NCI-H510A treated with DMSO at 0.1 percent for 48 hours (cell line): ENCODE results near the gene ABHD4.
"Not testable (repeated sequence)": the region's sequence is repeated elsewhere in the genome, so short reads cannot be mapped to it uniquely, and the experiment has no call there.

Source experiments
- DNase-seq: peaks from one replicate; lab custom pipeline; 2025; lab: John Stamatoyannopoulos, UW

Gene ABHD4

GRCh38 chr14:22598099-22598895 is at the start of gene ABHD4:
ABHD4 (plus strand) TSS chr14:22598300; CDS start chr14:22598307, 7 bp downstream.
- peak; percentile 76 for DNase-seq

GRCh38 chr14:22549324-22549962 is 48.7 kb upstream of the ABHD4 start:
- no peak for DNase-seq

GRCh38 chr14:22549981-22550673 is 48.0 kb upstream of the ABHD4 start:
- DNase-seq = no peak

- no peak for DNase-seq
Observed at GRCh38 chr14:22551605-22551997, 46.5 kb upstream of the ABHD4 start.

DNA sequence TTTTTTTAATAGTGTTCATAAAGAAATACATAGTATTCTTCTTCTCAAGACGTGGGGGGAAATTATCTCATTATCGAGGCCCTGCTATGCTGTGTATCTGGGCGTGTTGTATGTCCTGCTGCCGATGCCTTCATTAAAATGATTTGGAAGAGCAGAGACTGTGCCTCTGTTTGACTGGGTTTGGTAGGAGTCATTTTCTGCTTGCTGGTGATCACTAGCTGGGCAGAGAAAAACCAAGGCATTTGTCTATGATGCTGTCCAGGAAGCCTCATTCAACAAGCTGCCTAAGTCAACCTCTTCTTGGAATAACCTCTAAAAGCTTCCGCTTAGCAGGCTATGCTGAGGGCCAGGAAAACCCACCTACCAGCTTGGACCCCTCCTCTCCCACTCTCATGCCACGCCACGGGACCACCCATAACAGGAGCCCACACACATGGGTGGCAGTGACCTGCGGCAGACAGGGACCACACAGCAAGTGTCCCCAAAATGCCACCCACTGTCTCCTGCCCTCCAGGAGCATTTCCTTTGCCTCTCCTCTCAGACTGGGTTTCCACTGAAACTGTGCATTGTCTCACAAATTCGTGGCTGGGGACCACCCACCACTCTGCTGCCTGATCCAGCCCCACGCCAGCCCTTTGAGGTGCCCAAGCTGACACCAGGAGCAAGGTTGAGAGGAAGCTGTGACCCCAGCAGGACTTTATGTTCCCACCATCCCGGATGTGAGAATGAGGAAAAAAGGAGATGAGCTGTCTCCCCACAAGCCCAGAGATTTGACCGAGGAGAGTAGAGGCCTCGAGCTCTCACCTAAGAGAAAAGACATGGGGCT is 45.9 kb upstream of the ABHD4 start:
- DNase-seq = no peak

DNA sequence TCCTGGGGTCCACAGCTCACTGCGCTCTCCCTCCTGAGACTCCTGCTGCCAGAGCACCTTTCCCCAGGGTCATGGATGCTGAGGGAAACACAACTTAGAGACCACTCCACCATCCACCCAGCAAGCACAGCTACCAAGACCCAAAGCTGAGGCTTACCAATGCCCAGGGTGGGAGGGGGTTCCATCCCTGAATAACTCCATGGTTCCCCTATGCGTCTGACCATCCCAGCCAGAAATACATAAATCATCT is 45.3 kb upstream of the ABHD4 start:
- DNase-seq = no peak

DNA sequence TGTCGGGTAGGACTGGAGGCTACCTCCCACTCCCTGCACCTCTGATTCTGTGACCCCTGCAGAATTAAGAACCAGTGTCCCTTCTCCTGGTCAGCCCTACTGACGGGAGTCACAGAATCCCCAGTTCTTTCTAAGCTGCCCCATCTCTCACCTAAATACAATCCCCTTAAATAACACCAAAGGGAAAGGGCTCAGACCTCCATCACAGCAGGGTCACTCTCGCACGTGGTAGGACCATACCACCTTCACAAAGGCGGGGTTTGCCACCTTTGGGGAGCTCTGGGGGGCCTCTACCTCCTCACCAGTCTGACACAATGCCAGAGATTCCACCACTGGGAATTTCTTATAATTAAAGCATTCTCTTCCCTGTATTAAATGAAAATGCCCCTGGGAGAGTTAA is 44.7 kb upstream of the ABHD4 start:
- DNase-seq = no peak

DNA sequence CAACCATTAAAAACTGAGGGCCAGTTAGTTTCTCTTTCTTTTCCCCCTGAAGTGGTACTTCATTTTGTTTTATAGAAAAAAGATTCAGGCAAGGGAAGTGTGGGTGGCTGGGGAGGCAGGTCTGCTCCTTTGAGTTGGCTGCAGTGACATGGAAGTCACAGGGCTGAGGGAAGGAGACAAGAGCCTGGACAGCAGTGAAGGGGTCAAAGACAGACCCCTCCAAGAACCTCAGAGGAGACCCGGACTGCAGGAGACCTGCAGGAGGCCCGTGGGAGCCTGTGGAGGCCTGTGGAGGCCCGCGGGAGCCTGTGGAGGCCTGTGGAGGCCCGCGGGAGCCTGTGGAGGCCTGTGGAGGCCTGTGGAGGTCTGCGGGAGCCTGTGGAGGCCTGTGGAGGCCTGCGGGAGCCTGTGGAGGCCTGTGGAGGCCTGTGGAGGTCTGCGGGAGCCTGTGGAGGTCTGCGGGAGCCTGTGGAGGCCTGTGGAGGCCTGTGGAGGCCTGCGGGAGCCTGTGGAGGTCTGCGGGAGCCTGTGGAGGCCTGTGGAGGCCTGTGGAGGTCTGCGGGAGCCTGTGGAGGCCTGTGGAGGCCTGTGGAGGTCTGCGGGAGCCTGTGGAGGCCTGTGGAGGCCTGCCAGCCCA is 44.1 kb upstream of the ABHD4 start:
- DNase-seq = not testable (repeated sequence)

- DNase-seq = no peak
Observed at GRCh38 chr14:22554498-22555383, 43.4 kb upstream of the ABHD4 start.

- no peak for DNase-seq
Observed at GRCh38 chr14:22555384-22556011, 42.6 kb upstream of the ABHD4 start.

DNA sequence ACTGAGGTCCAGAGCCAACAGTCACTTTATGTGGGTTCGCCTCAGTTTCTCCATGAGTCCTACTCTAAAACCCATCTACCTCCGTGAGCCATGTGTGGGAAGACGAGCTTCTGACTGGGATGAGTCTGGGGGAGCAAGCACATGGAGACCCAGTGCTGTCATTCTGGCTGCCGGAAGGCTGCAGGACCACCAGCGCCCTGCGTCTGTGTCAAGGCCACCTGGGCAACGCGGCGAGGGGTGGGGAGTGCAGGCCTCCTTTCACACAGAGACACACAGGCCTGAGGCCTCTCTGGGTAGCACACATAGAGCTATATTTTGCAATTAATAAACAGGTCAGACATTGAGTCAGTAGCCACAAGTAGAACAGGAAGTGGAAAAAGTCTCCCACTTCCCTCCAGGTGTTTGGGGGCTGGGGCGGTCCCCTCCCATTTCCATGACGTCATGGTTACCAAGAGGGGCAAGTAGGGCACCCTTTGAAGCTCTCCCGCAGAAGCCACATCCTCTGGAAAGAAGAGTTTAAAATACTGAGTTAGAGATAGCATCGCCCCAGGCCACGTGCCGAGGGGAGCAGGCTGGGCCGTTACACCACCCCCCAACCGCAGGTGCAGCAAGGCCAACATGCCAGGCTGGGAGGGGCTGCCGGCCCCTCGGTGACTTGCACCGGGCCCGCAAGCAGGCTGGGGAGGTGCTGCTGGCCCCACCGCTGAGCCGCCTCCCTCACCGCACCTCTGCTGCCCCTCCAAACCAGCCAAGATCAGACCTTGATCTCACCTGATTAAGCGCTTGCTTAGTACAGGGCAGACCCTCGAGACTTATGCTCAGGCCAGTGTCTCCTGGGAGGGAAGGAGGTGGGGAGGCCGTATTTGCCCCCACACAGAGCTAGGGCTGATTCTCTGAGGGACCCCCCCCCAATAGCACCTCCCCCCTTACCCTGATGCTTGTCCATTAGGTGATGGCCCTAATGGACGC is 41.8 kb upstream of the ABHD4 start:
- no peak for DNase-seq

GRCh38 chr14:22556990-22557623 is 41.0 kb upstream of the ABHD4 start:
- peak; percentile 90 for DNase-seq

- DNase-seq = no peak
Observed at GRCh38 chr14:22557846-22558220, 40.3 kb upstream of the ABHD4 start.

GRCh38 chr14:22558221-22558913 is 39.7 kb upstream of the ABHD4 start:
- DNase-seq = no peak

- DNase-seq = no peak
Observed at GRCh38 chr14:22559041-22559440, 39.1 kb upstream of the ABHD4 start.

DNA sequence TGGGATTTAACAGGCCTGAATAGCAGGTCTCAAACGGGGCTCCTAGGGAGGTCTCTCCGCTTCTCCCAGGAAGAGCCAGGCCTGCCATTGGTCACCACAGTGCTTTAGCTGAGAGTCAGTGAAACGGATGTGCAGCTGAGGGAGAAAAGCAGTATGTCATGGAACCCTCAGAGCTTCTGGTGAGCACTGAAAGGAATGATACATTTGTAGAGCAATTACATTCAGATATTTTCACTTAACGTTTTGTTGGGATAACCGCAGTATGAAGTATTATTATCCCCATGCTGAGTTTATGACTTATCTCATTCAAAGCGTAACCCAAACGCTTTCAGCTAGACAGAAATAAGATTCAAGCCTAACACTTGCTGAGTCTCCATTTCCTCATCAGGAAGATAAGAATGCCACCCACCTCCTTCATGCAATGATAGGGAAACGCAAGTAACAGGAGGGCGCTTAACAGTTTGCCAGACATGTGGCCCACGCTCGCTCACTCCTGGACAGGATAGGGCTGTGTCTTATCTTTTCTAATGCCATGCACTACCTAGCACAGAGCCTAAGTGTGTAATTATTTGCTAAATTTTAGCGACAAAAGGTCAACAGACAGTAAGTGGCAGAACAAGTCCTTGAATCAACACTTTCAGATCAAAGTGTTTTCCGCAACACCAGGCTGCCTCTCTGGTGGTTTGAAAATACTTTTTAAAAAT is 37.3 kb upstream of the ABHD4 start:
- peak; percentile 65 for DNase-seq

- DNase-seq = no peak
Observed at GRCh38 chr14:22561366-22561660, 36.8 kb upstream of the ABHD4 start.
